Astrocyte (in vitro differentiated cells and primary cell): ENCODE measurements around the gene PFKL. TPM values are rescaled to one million over a fixed set of nuclear protein-coding genes. Genes with fewer than 3 reads are reported as not detected.

Source experiments
- DNase-seq: peaks from one replicate; pipeline ENCODE4 v3.0.0-alpha.2; 2010; ENCODE audit warnings: low read depth
- FAIRE-seq: peaks from 2 replicates; lab custom pipeline; 2011; peaks lifted over from hg19 to GRCh38; lab: Jason Lieb, UNC
- H2AFZ ChIP-seq: 2 replicates; pipeline ENCODE4 v1.6.0; 2012; ENCODE audit warnings: low read depth, low read length, inconsistent platforms
- H3K27ac ChIP-seq: 2 replicates; pipeline ENCODE4 v1.5.1; 2011; ENCODE audit warnings: low read depth, low read length, inconsistent platforms
- H3K27me3 ChIP-seq: 2 replicates; pipeline ENCODE4 v1.6.0; 2011; ENCODE audit warnings: low read length, inconsistent platforms; ENCODE audit not compliant: insufficient read depth
- H3K36me3 ChIP-seq: 2 replicates; pipeline ENCODE4 v1.5.1; 2011; ENCODE audit warnings: low read length, inconsistent platforms; ENCODE audit not compliant: insufficient read depth
- H3K4me1 ChIP-seq: 2 replicates; pipeline ENCODE4 v1.5.1; 2011; ENCODE audit warnings: low read length, inconsistent platforms; ENCODE audit not compliant: insufficient read depth
- H3K4me2 ChIP-seq: 2 replicates; pipeline ENCODE4 v1.6.0; 2012; ENCODE audit warnings: low read length, inconsistent platforms
- H3K4me3 ChIP-seq: 2 replicates; pipeline ENCODE4 v1.5.1; 2011; ENCODE audit warnings: low read depth, mild to moderate bottlenecking, low read length, inconsistent platforms; ENCODE audit not compliant: insufficient read depth
- H3K79me2 ChIP-seq: 2 replicates; pipeline ENCODE4 v1.6.0; 2012; ENCODE audit warnings: mild to moderate bottlenecking, low read length, inconsistent platforms; ENCODE audit not compliant: insufficient read depth
- H3K9ac ChIP-seq: 2 replicates; pipeline ENCODE4 v1.6.0; 2012; ENCODE audit warnings: mild to moderate bottlenecking, low read length, inconsistent platforms
- H3K9me3 ChIP-seq: 2 replicates; pipeline ENCODE4 v1.5.1; 2012; ENCODE audit warnings: low read depth, mild to moderate bottlenecking, low read length, inconsistent platforms; ENCODE audit not compliant: insufficient read depth
- H4K20me1 ChIP-seq: 2 replicates; pipeline ENCODE4 v1.6.0; 2012; ENCODE audit warnings: low read length, inconsistent platforms; ENCODE audit not compliant: insufficient read depth
- H3K27ac Mint-ChIP-seq: one replicate; pipeline ENCODE4 v1.8.0; 2021; ENCODE audit warnings: mild to moderate bottlenecking, mixed read lengths; ENCODE audit not compliant: unreplicated experiment
- H3K27me3 Mint-ChIP-seq: one replicate; pipeline ENCODE4 v1.8.0; 2021; ENCODE audit warnings: low read depth, mixed read lengths; ENCODE audit not compliant: unreplicated experiment
- H3K36me3 Mint-ChIP-seq: one replicate; pipeline ENCODE4 v1.8.0; 2021; ENCODE audit warnings: low read depth, mixed read lengths; ENCODE audit not compliant: unreplicated experiment
- H3K4me1 Mint-ChIP-seq: one replicate; pipeline ENCODE4 v1.8.0; 2021; ENCODE audit warnings: low read depth, mixed read lengths; ENCODE audit not compliant: unreplicated experiment
- H3K4me3 Mint-ChIP-seq: one replicate; pipeline ENCODE4 v1.8.0; 2021; ENCODE audit warnings: mild to moderate bottlenecking, moderate library complexity, mixed read lengths; ENCODE audit not compliant: unreplicated experiment
- H3K9me3 Mint-ChIP-seq: one replicate; pipeline ENCODE4 v1.8.0; 2021; ENCODE audit warnings: mild to moderate bottlenecking, mixed read lengths; ENCODE audit not compliant: unreplicated experiment
- EZH2 ChIP-seq: IDR thresholded peaks from 2 replicates; pipeline ENCODE4 v1.6.1; 2012; ENCODE audit warnings: mild to moderate bottlenecking, low read length, inconsistent platforms; ENCODE audit not compliant: insufficient read depth
- total RNA-seq: library from RNA; stranded (reverse); gene quantifications from 2 replicates; pipeline ENCODE4 v1.2.1, GENCODE V29; 2021
- TF ChIP-seq, protein P1 (sequence below): IDR thresholded peaks from 2 replicates; pipeline ENCODE4 v1.5.1; 2011; ENCODE audit warnings: low read depth, mild to moderate bottlenecking, inconsistent platforms, low read length, moderate library complexity; ENCODE audit not compliant: insufficient read depth

The PFKL gene
- total RNA-seq, 1 donor from 2014 or later = 109 TPM

GRCh38 chr21:44352253-44352860 is 52.5 kb downstream of the PFKL start:
- H3K4me2 ChIP-seq = no peak overlapping the region
- H4K20me1 ChIP-seq = no peaks in the 10 kb centered on the region
- Mint-ChIP-seq H3K27me3 (peaks cover 61% of the 10 kb centered on the region), H3K27ac (no peak overlapping the region), H3K36me3 (no peaks in the 10 kb centered on the region), H3K4me1 (no peaks in the 10 kb centered on the region), H3K9me3 (peaks cover 5% of the 10 kb centered on the region), H3K4me3 (no peak overlapping the region)
- no peaks in the 10 kb centered on the region for H3K79me2 ChIP-seq
- H3K27ac ChIP-seq = no peak overlapping the region
- no peak overlapping the region for H3K4me3 ChIP-seq
- H3K36me3 ChIP-seq = no peaks in the 10 kb centered on the region
- DNase-seq (no peak), FAIRE-seq (no peak)
- no peaks in the 10 kb centered on the region for H3K4me1 ChIP-seq
- no peak overlapping the region for H3K9ac ChIP-seq
- no peak overlapping the region for H2AFZ ChIP-seq
- peaks cover 14% of the 10 kb centered on the region for H3K27me3 ChIP-seq
- H3K9me3 ChIP-seq = no peaks in the 10 kb centered on the region
- TF ChIP-seq EZH2 = no peak
- TF ChIP-seq, protein P1, sequence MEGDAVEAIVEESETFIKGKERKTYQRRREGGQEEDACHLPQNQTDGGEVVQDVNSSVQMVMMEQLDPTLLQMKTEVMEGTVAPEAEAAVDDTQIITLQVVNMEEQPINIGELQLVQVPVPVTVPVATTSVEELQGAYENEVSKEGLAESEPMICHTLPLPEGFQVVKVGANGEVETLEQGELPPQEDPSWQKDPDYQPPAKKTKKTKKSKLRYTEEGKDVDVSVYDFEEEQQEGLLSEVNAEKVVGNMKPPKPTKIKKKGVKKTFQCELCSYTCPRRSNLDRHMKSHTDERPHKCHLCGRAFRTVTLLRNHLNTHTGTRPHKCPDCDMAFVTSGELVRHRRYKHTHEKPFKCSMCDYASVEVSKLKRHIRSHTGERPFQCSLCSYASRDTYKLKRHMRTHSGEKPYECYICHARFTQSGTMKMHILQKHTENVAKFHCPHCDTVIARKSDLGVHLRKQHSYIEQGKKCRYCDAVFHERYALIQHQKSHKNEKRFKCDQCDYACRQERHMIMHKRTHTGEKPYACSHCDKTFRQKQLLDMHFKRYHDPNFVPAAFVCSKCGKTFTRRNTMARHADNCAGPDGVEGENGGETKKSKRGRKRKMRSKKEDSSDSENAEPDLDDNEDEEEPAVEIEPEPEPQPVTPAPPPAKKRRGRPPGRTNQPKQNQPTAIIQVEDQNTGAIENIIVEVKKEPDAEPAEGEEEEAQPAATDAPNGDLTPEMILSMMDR = no peak

GRCh38 chr21:44353191-44353970 is 53.5 kb downstream of the PFKL start, which contains the start of gene TRPM2:
Gene TRPM2 (plus strand): TSS chr21:44353621. CDS start chr21:44353701, 80 bp downstream.
- H3K4me1 Mint-ChIP-seq = no peaks in the 10 kb centered on the region
- H3K9me3 ChIP-seq = no peaks in the 10 kb centered on the region

More at GRCh38 chr21:44353191-44353970, 53.5 kb downstream of the PFKL start, which contains the start of gene TRPM2:
- no peaks in the 10 kb centered on the region for H3K4me1 ChIP-seq
- Mint-ChIP-seq H3K27me3 (peaks cover 59% of the 10 kb centered on the region), H3K4me3 (no peak within 1 kb of the TSS), H3K9me3 (peaks cover 5% of the 10 kb centered on the region), H3K27ac (no peak within 1 kb of the TSS), H3K36me3 (no peaks in the 10 kb centered on the region)
- no peak within 1 kb of the TSS for H3K4me2 ChIP-seq
- no peaks in the 10 kb centered on the region for H3K36me3 ChIP-seq
- DNase-seq (no peak), FAIRE-seq (no peak)
- no peak within 1 kb of the TSS for H3K27ac ChIP-seq
- no peaks in the 10 kb centered on the region for H4K20me1 ChIP-seq
- TF ChIP-seq, protein P1 = no peak
- no peak for TF ChIP-seq EZH2
- no peak within 1 kb of the TSS for H3K9ac ChIP-seq
- no peak within 1 kb of the TSS for H3K4me3 ChIP-seq
- H2AFZ ChIP-seq = no peak within 1 kb of the TSS
- no peaks in the 10 kb centered on the region for H3K79me2 ChIP-seq
- peaks cover 12% of the 10 kb centered on the region for H3K27me3 ChIP-seq
